ENCODE data around the gene MYH11. TPM values are rescaled to one million over a fixed set of nuclear protein-coding genes. Genes with fewer than 3 reads are reported as not detected.

The MYH11 gene
- polyA plus RNA-seq, 1 donor (not counting 4 experiments of a cell fraction or from before 2014, with no cell fraction given), result not detected

DNA sequence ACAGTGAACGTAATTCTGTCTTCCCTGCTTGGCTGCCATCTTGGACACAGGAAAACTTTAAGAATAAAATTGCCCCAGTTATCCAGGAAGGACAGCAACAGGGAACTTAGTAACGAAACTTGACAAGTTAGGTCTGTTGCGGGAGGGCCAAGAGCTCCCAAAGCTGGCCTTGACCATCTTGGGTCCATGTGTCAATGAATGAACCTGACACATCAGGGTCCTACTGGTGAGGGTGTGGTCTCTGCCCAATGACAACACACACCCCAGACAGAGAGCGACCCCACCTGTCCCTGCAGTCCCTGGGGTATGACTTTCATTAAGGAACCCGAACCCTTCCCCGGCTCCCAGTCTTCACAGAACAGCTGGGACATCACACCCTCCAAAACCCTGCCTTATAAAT is 110.5 kb downstream of the MYH11 start:
- H3K9me1 ChIP-seq (ENCODE audit: control insufficient read depth, extremely low read depth, insufficient read depth, low read length), result no peaks in the 10 kb centered on the region
- no peak overlapping the region for H3K4me3 ChIP-seq (ENCODE audit: control insufficient read depth in 2 of 3, extremely low read depth in 1 of 3, insufficient read depth in 2 of 3, low read depth in 1 of 3, low read length in 3 of 3)
- H3K9me3 ChIP-seq (ENCODE audit: control insufficient read depth, low read depth, low read length), result no peaks in the 10 kb centered on the region
- no peak for FAIRE-seq
- TF ChIP-seq, protein P1, sequence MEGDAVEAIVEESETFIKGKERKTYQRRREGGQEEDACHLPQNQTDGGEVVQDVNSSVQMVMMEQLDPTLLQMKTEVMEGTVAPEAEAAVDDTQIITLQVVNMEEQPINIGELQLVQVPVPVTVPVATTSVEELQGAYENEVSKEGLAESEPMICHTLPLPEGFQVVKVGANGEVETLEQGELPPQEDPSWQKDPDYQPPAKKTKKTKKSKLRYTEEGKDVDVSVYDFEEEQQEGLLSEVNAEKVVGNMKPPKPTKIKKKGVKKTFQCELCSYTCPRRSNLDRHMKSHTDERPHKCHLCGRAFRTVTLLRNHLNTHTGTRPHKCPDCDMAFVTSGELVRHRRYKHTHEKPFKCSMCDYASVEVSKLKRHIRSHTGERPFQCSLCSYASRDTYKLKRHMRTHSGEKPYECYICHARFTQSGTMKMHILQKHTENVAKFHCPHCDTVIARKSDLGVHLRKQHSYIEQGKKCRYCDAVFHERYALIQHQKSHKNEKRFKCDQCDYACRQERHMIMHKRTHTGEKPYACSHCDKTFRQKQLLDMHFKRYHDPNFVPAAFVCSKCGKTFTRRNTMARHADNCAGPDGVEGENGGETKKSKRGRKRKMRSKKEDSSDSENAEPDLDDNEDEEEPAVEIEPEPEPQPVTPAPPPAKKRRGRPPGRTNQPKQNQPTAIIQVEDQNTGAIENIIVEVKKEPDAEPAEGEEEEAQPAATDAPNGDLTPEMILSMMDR (optimal IDR thresholded peaks at IDR 0.05 in 1 of 3, IDR thresholded peaks at IDR 0.05 in 1 of 3, conservative IDR thresholded peaks at IDR 0.05 in 1 of 3; ENCODE audit: extremely low read depth in 1 of 3, insufficient read depth in 2 of 3, low read length in 3 of 3), result no peak
- no peak for TF ChIP-seq EZH2 (IDR thresholded peaks at IDR 0.05; ENCODE audit: low read length)
- no peak overlapping the region for H2AFZ ChIP-seq (ENCODE audit: control insufficient read depth, low read length)
- no peaks in the 10 kb centered on the region for H3K36me3 ChIP-seq (ENCODE audit: control insufficient read depth in 2 of 2, extremely low read depth in 1 of 2, insufficient read depth in 2 of 2, low read length in 2 of 2)
- DNase-seq (ENCODE audit: low read depth, low spot score), result no peak
- dilution Hi-C loops (cut with MboI; ENCODE audit: extremely low pct_ligation_motif_present, low sequenced_read_pairs), result no loop called here
- H3K9ac ChIP-seq (ENCODE audit: control insufficient read depth, extremely low read depth, insufficient read depth, low read length), result no peak overlapping the region
- H4K20me1 ChIP-seq (ENCODE audit: control insufficient read depth, extremely low read depth, insufficient read depth, low read length), result no peaks in the 10 kb centered on the region
- no peaks in the 10 kb centered on the region for H3K79me2 ChIP-seq (ENCODE audit: control insufficient read depth, insufficient read depth, low read length)
- H3K27ac ChIP-seq (ENCODE audit: control insufficient read depth, insufficient read depth, low read length), result no peak overlapping the region
- H3K4me2 ChIP-seq (ENCODE audit: control insufficient read depth, extremely low read depth, insufficient read depth, low read depth, low read length), result no peak overlapping the region
- H3K4me1 ChIP-seq (ENCODE audit: control insufficient read depth, extremely low read depth, insufficient read depth, low read length), result no peaks in the 10 kb centered on the region
- H3K27me3 ChIP-seq (ENCODE audit: control insufficient read depth, extremely low read depth, insufficient read depth, low read length), result peaks cover 1% of the 10 kb centered on the region

DNA sequence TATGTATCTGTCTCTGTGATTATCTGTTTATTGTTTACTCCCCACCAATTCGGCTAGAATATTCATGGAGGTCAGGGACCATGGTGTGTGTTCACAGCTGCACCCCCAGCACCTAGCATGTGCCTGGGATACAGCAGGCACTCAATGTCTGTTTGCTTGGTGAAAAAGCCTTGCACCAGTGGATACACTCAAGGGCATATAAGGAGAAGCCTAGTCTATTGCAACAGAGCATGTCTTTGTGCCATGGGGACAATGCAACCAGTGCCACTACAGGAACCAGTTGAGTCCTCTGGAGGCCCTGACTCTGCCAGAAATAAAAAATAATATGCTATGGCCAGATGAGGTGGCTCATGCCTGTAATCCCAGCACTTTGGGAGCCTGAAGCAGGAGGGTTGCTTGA is 113.2 kb downstream of the MYH11 start:
- no peak overlapping the region for H3K27ac ChIP-seq (ENCODE audit: control insufficient read depth, insufficient read depth, low read length)
- DNase-seq (ENCODE audit: low read depth, low spot score) (no peak), FAIRE-seq (no peak)
- TF ChIP-seq EZH2 (IDR thresholded peaks at IDR 0.05; ENCODE audit: low read length), result no peak
- TF ChIP-seq, protein P1 (optimal IDR thresholded peaks at IDR 0.05 in 1 of 3, IDR thresholded peaks at IDR 0.05 in 1 of 3, conservative IDR thresholded peaks at IDR 0.05 in 1 of 3; ENCODE audit: extremely low read depth in 1 of 3, insufficient read depth in 2 of 3, low read length in 3 of 3), result no peak
- H3K27me3 ChIP-seq (ENCODE audit: control insufficient read depth, extremely low read depth, insufficient read depth, low read length), result peaks cover 3% of the 10 kb centered on the region
- dilution Hi-C loops (cut with MboI; ENCODE audit: extremely low pct_ligation_motif_present, low sequenced_read_pairs), result no loop called here
- no peaks in the 10 kb centered on the region for H3K9me1 ChIP-seq (ENCODE audit: control insufficient read depth, extremely low read depth, insufficient read depth, low read length)
- no peak overlapping the region for H2AFZ ChIP-seq (ENCODE audit: control insufficient read depth, low read length)
- H3K9ac ChIP-seq (ENCODE audit: control insufficient read depth, extremely low read depth, insufficient read depth, low read length), result no peak overlapping the region
- H4K20me1 ChIP-seq (ENCODE audit: control insufficient read depth, extremely low read depth, insufficient read depth, low read length), result no peaks in the 10 kb centered on the region
- H3K79me2 ChIP-seq (ENCODE audit: control insufficient read depth, insufficient read depth, low read length), result no peaks in the 10 kb centered on the region
- no peaks in the 10 kb centered on the region for H3K9me3 ChIP-seq (ENCODE audit: control insufficient read depth, low read depth, low read length)
- H3K4me2 ChIP-seq (ENCODE audit: control insufficient read depth, extremely low read depth, insufficient read depth, low read depth, low read length), result no peak overlapping the region
- H3K4me1 ChIP-seq (ENCODE audit: control insufficient read depth, extremely low read depth, insufficient read depth, low read length), result no peaks in the 10 kb centered on the region
- H3K4me3 ChIP-seq (ENCODE audit: control insufficient read depth in 2 of 3, extremely low read depth in 1 of 3, insufficient read depth in 2 of 3, low read depth in 1 of 3, low read length in 3 of 3), result no peak overlapping the region
- no peaks in the 10 kb centered on the region for H3K36me3 ChIP-seq (ENCODE audit: control insufficient read depth in 2 of 2, extremely low read depth in 1 of 2, insufficient read depth in 2 of 2, low read length in 2 of 2)
